ENCODE measurements around the gene HLA-DQA1.

Gene HLA-DQA1

DNA sequence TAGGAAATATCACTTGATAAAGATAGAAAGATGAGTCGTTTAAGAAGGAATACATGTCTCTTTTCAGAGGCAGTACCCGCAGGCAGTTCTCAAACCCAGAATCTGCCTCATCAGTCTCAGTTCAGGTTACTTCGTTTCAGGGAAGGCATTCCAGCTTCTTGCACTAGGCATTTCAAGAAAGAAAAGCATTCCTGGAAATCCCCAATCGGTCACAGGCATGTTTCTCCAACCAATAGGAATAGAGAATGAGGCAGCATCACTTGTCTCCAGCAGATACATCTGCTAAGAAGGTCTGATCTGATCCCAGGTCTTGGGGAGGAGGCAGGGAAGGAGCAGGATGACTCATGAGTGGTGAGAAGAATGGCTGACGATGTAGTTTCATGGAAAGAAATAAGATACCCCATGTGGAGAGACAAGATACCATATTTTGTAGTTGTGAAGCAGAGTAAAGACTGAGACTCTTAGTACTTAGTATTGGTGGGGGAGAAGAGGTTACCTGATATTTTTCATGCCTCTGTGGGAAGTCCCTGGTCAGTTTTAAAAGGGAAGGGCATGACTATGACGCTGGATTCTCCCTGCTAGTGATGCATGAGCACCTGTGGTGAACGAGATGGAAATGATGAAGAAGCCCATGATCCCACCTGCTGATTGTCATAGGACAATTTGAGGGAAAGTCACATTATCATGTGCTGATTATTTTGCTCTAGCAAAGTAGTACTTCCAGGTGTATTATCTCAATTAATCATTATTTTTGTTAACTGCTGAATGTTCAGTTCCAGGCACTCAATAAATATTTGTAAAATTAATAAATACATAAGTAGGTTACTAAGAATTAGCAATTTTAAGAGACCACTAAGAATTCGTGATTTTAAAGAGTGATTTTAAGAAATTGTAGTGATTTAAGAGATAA lies 27.2 kb upstream of the HLA-DQA1 start:
- H3K4me1 Mint-ChIP-seq = peaks cover 26% of the 10 kb centered on the region
- H3K27ac Mint-ChIP-seq = no peak overlapping the region
- H3K4me3 Mint-ChIP-seq = no peak overlapping the region
- no peaks in the 10 kb centered on the region for H3K27me3 Mint-ChIP-seq
- peak; percentile 57 to 84 for DNase-seq (ENCODE audit: low spot score in 2 of 2)
- ATAC-seq (ENCODE audit: low read depth) = peak; percentile 76
- H3K9me3 Mint-ChIP-seq = peaks cover 1% of the 10 kb centered on the region
- H3K36me3 Mint-ChIP-seq = peaks cover 6% of the 10 kb centered on the region

GRCh38 chr6:32610682-32611296 lies 26.4 kb upstream of the HLA-DQA1 start:
- Mint-ChIP-seq H3K4me1 (peaks cover 31% of the 10 kb centered on the region), H3K27ac (no peak overlapping the region), H3K4me3 (no peak overlapping the region), H3K27me3 (no peaks in the 10 kb centered on the region), H3K36me3 (peaks cover 7% of the 10 kb centered on the region), H3K9me3 (peaks cover 3% of the 10 kb centered on the region)
- no peak for DNase-seq (ENCODE audit: low spot score in 2 of 2)
- no peak for ATAC-seq (ENCODE audit: low read depth)

GRCh38 chr6:32613475-32613874 lies 23.7 kb upstream of the HLA-DQA1 start:
- Mint-ChIP-seq H3K9me3 (peaks cover 4% of the 10 kb centered on the region), H3K27me3 (no peaks in the 10 kb centered on the region), H3K4me1 (peaks cover 24% of the 10 kb centered on the region), H3K27ac (peak overlapping the region; percentile 92), H3K4me3 (no peak overlapping the region), H3K36me3 (peaks cover 9% of the 10 kb centered on the region)
- DNase-seq (ENCODE audit: low spot score in 2 of 2) (no peak), ATAC-seq (ENCODE audit: low read depth) (no peak)

DNA sequence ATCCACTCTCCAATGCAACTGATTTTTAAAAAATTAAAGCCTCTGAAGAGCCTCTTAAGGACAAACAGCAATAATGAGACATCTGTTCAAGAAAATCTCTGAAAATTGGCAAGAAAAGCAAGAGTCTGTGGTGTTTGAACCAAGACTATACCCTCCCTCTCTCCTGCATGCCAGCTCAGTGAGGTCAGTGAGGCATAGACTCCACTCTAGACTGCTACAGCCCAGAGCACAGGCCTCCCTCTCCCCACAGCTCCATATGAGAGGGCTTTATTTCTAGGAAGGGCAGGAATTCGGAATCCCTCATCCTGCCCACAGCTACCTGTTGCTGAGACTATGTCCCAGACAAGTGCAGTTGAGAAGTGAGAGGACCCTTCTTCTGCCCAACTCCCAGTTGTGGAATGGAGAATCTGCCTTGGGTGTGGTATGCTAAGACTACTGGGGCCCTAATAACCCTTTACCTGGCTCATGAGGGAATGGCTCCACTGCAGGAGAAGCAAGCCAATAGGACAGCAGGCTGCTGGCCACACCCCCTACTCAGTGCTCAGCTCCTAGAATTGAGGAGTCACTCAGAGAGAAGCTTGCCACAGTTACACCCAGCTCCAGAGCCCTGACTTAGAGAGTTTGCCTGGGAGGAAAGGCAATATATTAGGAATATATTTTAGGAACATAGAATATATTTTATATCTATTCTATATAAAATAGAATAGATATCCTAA lies 22.7 kb upstream of the HLA-DQA1 start:
- DNase-seq (ENCODE audit: low spot score in 2 of 2) (no peak), ATAC-seq (ENCODE audit: low read depth) (no peak)
- Mint-ChIP-seq H3K27me3 (no peaks in the 10 kb centered on the region), H3K9me3 (peaks cover 4% of the 10 kb centered on the region), H3K4me1 (peaks cover 24% of the 10 kb centered on the region), H3K36me3 (peaks cover 9% of the 10 kb centered on the region), H3K4me3 (no peak overlapping the region), H3K27ac (peak overlapping the region; percentile 92)

- Mint-ChIP-seq H3K4me3 (peak overlapping the region; percentile 22), H3K36me3 (peaks cover 9% of the 10 kb centered on the region), H3K9me3 (peaks cover 4% of the 10 kb centered on the region), H3K4me1 (peaks cover 26% of the 10 kb centered on the region), H3K27ac (peak overlapping the region; percentile 92), H3K27me3 (no peaks in the 10 kb centered on the region)
- no peak for DNase-seq (ENCODE audit: low spot score in 2 of 2)
- ATAC-seq (ENCODE audit: low read depth) = no peak
Observed at GRCh38 chr6:32615885-32616532, 21.2 kb upstream of the HLA-DQA1 start.

DNA sequence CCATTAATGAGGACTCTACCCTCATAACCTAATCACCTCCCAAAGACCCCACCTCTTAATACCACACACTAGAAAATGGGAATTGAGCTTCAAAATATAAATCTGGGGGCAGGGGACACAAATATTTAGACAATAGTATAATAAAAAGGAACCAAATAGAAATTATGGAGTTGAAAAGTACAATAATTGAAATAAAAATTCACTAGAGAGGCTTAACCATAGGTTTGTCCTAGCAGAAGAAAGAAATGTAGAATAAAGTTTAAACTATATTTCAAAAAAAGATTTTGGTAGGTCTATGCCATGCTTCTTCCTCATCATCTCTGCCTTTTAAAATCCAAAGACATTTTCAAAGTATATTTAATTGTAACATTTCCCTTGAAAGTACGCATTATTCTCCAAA lies 19.5 kb upstream of the HLA-DQA1 start:
- peaks cover 36% of the 10 kb centered on the region for H3K4me1 Mint-ChIP-seq
- peak overlapping the region; percentile 53 for H3K27ac Mint-ChIP-seq
- no peak overlapping the region for H3K4me3 Mint-ChIP-seq
- H3K27me3 Mint-ChIP-seq = no peaks in the 10 kb centered on the region
- H3K9me3 Mint-ChIP-seq = peaks cover 4% of the 10 kb centered on the region
- ATAC-seq (ENCODE audit: low read depth) = no peak
- DNase-seq (ENCODE audit: low spot score in 2 of 2) = no peak
- peaks cover 4% of the 10 kb centered on the region for H3K36me3 Mint-ChIP-seq

- H3K27ac Mint-ChIP-seq = peak overlapping the region; percentile 99
Observed at GRCh38 chr6:32621372-32621771, 15.8 kb upstream of the HLA-DQA1 start.

DNA sequence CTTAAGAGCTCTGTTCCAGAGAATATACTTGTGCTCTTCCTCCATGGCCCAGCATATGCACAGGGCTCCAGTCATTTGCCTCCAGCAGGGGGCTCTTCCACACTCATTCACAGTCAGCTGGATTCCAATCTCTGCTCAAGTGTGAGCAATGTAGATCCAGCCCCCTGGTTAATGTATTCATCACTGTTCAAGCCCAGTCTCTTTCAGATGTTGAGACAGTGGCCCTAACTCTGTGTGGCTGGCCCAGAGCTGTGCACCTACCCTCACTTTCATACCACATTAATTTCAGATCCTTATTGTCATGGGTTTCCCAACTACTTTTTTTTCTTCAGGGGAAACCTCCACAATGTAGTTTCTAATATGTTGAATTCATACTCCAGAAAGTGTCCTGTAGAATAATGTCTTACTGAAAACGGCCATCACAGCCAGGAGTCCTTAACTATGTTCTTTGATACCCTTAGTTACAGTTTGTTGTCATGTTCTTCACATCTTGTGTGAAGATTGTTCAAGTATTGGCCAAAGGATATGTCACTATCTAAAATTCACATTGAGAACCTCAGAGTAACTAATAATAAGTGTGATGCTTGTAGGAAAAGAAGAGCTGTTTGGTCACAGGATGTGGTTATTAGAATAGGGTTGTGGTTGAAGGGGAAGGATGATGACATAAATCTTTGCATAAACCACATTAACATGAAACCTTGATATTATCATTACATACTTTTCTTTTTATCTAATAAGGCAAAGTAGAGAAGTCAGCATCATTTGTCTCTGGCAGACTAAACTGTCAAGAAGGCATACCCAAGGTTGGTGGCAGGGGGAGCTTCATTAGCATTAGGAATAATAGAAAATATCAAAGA lies 14.4 kb upstream of the HLA-DQA1 start:
- DNase-seq (ENCODE audit: low spot score in 2 of 2) (peak; percentile 48 to 70), ATAC-seq (ENCODE audit: low read depth) (peak; percentile 69)
- H3K9me3 Mint-ChIP-seq = no peaks in the 10 kb centered on the region
- peak overlapping the region; percentile 74 for H3K4me3 Mint-ChIP-seq
- no peaks in the 10 kb centered on the region for H3K27me3 Mint-ChIP-seq
- peaks cover 3% of the 10 kb centered on the region for H3K36me3 Mint-ChIP-seq
- peaks cover 44% of the 10 kb centered on the region for H3K4me1 Mint-ChIP-seq
- peak overlapping the region; percentile 99 for H3K27ac Mint-ChIP-seq

More at GRCh38 chr6:32621372-32621771, 15.8 kb upstream of the HLA-DQA1 start:
- Mint-ChIP-seq H3K27me3 (no peaks in the 10 kb centered on the region), H3K4me1 (peaks cover 39% of the 10 kb centered on the region), H3K9me3 (no peaks in the 10 kb centered on the region), H3K36me3 (peaks cover 2% of the 10 kb centered on the region), H3K4me3 (no peak overlapping the region)
- no peak for ATAC-seq (ENCODE audit: low read depth)
- DNase-seq (ENCODE audit: low spot score in 2 of 2) = no peak

DNA sequence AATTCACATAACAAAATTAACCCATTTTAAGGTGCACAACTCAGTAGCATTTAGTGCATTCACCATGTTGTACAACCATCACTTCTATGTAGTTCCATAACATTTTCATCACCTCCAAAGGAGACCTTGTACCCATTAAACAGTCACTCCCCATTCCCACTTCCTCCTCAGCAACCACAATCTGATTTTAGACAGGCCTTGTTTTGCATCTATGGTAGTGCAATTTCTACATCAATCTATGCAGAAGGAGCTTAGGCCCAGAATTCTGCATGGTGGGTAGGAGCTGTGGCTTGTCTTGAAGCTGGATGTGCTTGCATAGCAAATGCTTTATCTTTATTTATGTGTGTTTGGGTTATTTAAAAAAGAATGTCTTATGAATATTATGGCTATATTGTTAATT lies 13.5 kb upstream of the HLA-DQA1 start:
- peak overlapping the region; percentile 68 for H3K4me3 Mint-ChIP-seq
- H3K4me1 Mint-ChIP-seq = peaks cover 49% of the 10 kb centered on the region
- no peaks in the 10 kb centered on the region for H3K9me3 Mint-ChIP-seq
- DNase-seq (ENCODE audit: low spot score in 2 of 2) (no peak), ATAC-seq (ENCODE audit: low read depth) (peak; percentile 4)
- H3K27me3 Mint-ChIP-seq = no peaks in the 10 kb centered on the region
- H3K36me3 Mint-ChIP-seq = peaks cover 3% of the 10 kb centered on the region
- peak overlapping the region; percentile 99 for H3K27ac Mint-ChIP-seq

- Mint-ChIP-seq H3K4me1 (peaks cover 55% of the 10 kb centered on the region), H3K27me3 (no peaks in the 10 kb centered on the region), H3K36me3 (peaks cover 5% of the 10 kb centered on the region), H3K4me3 (no peak overlapping the region), H3K9me3 (no peaks in the 10 kb centered on the region), H3K27ac (peak overlapping the region; percentile 99)
- DNase-seq (ENCODE audit: low spot score in 2 of 2) (no peak), ATAC-seq (ENCODE audit: low read depth) (no peak)
Observed at GRCh38 chr6:32624565-32624964, 12.6 kb upstream of the HLA-DQA1 start.

GRCh38 chr6:32625137-32625536 lies 12.1 kb upstream of the HLA-DQA1 start:
- no peak for ATAC-seq (ENCODE audit: low read depth)
- H3K4me1 Mint-ChIP-seq = peaks cover 60% of the 10 kb centered on the region

DNA sequence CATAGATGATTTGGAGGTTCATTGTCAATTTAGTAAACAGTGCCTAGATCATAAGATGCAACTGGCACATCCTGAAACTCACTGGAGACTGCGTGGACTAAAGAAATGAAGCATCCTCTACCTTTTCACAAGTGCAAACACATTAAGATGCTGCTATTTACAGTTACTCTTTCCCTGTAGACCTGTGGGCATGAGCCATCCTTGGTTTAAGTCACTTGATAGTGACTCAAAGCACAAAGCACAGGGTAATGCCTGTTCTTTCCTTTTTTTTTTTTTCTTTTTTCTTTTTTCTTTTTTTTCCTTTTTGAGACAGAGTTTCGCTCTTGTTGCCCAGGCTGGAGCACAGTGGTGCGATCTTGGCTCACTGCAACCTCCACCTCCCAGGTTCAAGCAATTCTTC lies 10.0 kb upstream of the HLA-DQA1 start:
- Mint-ChIP-seq H3K27ac (peak overlapping the region; percentile 99), H3K4me3 (peak overlapping the region; percentile 89), H3K9me3 (no peaks in the 10 kb centered on the region), H3K36me3 (peaks cover 13% of the 10 kb centered on the region), H3K4me1 (peaks cover 58% of the 10 kb centered on the region), H3K27me3 (no peaks in the 10 kb centered on the region)
- no peak for ATAC-seq (ENCODE audit: low read depth)
- DNase-seq (ENCODE audit: low spot score in 2 of 2) = no peak

More at GRCh38 chr6:32625137-32625536, 12.1 kb upstream of the HLA-DQA1 start:
- Mint-ChIP-seq H3K36me3 (peaks cover 8% of the 10 kb centered on the region), H3K4me3 (peak overlapping the region; percentile 79), H3K27me3 (no peaks in the 10 kb centered on the region), H3K9me3 (no peaks in the 10 kb centered on the region), H3K27ac (peak overlapping the region; percentile 99)
- no peak for DNase-seq (ENCODE audit: low spot score in 2 of 2)

DNA sequence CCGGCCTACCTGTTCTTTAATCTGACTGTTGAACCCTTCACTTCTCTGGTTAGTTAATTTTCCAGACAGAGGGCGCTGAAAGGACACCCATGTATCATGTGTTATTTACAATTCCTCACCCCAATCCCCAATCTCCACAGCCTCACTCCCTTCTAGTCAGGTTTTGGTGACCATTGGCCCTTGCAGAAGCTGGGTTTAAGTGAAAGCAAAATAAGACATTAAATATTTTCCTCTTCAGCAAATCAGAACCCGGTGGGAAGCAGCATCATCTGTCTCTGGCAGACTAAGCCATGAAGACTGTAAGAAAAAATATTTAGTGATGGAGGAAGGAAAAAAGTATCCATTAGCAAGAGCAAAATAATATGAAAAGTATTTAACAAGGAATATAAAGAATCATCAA lies 9.4 kb upstream of the HLA-DQA1 start:
- ATAC-seq (ENCODE audit: low read depth) (peak; percentile 59), DNase-seq (ENCODE audit: low spot score in 2 of 2) (peak; percentile 68 to 75)
- H3K27me3 Mint-ChIP-seq = no peaks in the 10 kb centered on the region
- H3K9me3 Mint-ChIP-seq = no peaks in the 10 kb centered on the region
- H3K4me1 Mint-ChIP-seq = peaks cover 58% of the 10 kb centered on the region
- H3K4me3 Mint-ChIP-seq = peak overlapping the region; percentile 89
- peak overlapping the region; percentile 99 for H3K27ac Mint-ChIP-seq
- H3K36me3 Mint-ChIP-seq = peaks cover 16% of the 10 kb centered on the region

All from memory B cell (primary cell).